Activated T-cell treated with anti-CD3 and anti-CD28 coated beads, Interleukin-2, amount 50 U/mL, for 48 hours (primary cell): ENCODE measurements around the gene BFSP1.

Experiments
- DNase-seq, 2 experiments: peaks; one replicate each; pipeline ENCODE4 v3.0.0-alpha.2; 2020

Gene BFSP1

GRCh38 chr20:17493173-17493572 is 38.0 kb downstream of the BFSP1 start:
- DNase-seq = no peak

GRCh38 chr20:17491488-17491887 is 39.7 kb downstream of the BFSP1 start:
- no peak for DNase-seq

GRCh38 chr20:17491041-17491440 is 40.1 kb downstream of the BFSP1 start:
- DNase-seq = no peak

- no peak for DNase-seq
These were observed 40.7 kb downstream of the BFSP1 start for GRCh38 chr20:17490501-17490900.

- DNase-seq = no peak
These were observed 42.1 kb downstream of the BFSP1 start for GRCh38 chr20:17488916-17489600.

- no peak for DNase-seq
These were observed 46.2 kb downstream of the BFSP1 start for GRCh38 chr20:17485017-17485416.

- DNase-seq = no peak
These were observed 48.6 kb downstream of the BFSP1 start for GRCh38 chr20:17482536-17482935.

GRCh38 chr20:17481661-17482060 is 49.5 kb downstream of the BFSP1 start:
- no peak for DNase-seq

GRCh38 chr20:17480696-17481095 is 50.5 kb downstream of the BFSP1 start:
- no peak for DNase-seq

- no peak for DNase-seq
These were observed 52.0 kb downstream of the BFSP1 start for GRCh38 chr20:17479063-17479657.

- DNase-seq = no peak
These were observed 57.5 kb downstream of the BFSP1 start for GRCh38 chr20:17473659-17474058.

- DNase-seq = no peak
These were observed 59.5 kb downstream of the BFSP1 start for GRCh38 chr20:17471606-17472187.

GRCh38 chr20:17470973-17471372 is 60.2 kb downstream of the BFSP1 start:
- no peak for DNase-seq

GRCh38 chr20:17470521-17470920 is 60.7 kb downstream of the BFSP1 start:
- DNase-seq = no peak

- no peak for DNase-seq
These were observed 61.7 kb downstream of the BFSP1 start for GRCh38 chr20:17469246-17470030.

- no peak for DNase-seq
These were observed 62.9 kb downstream of the BFSP1 start for GRCh38 chr20:17468073-17468840.

- DNase-seq = no peak
These were observed 64.0 kb downstream of the BFSP1 start for GRCh38 chr20:17467120-17467655.

- DNase-seq = no peak
These were observed 64.5 kb downstream of the BFSP1 start for GRCh38 chr20:17466641-17467040.

GRCh38 chr20:17465236-17465635 is 65.9 kb downstream of the BFSP1 start:
- no peak for DNase-seq

- no peak for DNase-seq
These were observed 67.5 kb downstream of the BFSP1 start for GRCh38 chr20:17463711-17464110.

- DNase-seq = no peak
These were observed 69.2 kb downstream of the BFSP1 start for GRCh38 chr20:17461941-17462340.

- DNase-seq = no peak
These were observed 71.1 kb downstream of the BFSP1 start for GRCh38 chr20:17460119-17460518.
